Tibial nerve (tissue), 4 donors: ENCODE data around the gene ATP12A. TPM values are rescaled to one million over a fixed set of nuclear protein-coding genes. Genes with fewer than 3 reads are reported as not detected.

ENCODE experiments used
- DNase-seq, 2 donors: peaks; one replicate each; pipeline ENCODE4 v3.0.0-alpha.2; 2019; ENCODE audit warnings: low spot score in 2 of 2
- H3K27ac ChIP-seq, 4 donors: fragments of 200-600 bp; sonication (generic) in 3 of 4; one replicate each; pipeline ENCODE4 v1.5.1; 2017 to 2019; ENCODE audit warnings: mild to moderate bottlenecking in 1 of 4
- H3K27me3 ChIP-seq, 2 donors: fragments of 200-600 bp; sonication (generic) in 1 of 2; one replicate each; pipeline versions ENCODE4 v1.5.1 to v1.6.0; 2017 to 2019
- H3K36me3 ChIP-seq, 3 donors: fragments of 200-600 bp; sonication (generic); one replicate each; pipeline ENCODE4 v1.5.1; 2018 to 2019
- H3K4me1 ChIP-seq, 4 donors: fragments of 200-600 bp; sonication (generic) in 3 of 4; one replicate each; pipeline ENCODE4 v1.5.1; 2017 to 2019
- H3K4me3 ChIP-seq, 4 donors: fragments of 200-600 bp; sonication (generic) in 3 of 4; one replicate each; pipeline ENCODE4 v1.5.1; 2017 to 2019; ENCODE audit warnings: mild to moderate bottlenecking in 1 of 4, moderate library complexity in 1 of 4
- H3K9me3 ChIP-seq, 4 donors: fragments of 200-600 bp; sonication (generic) in 3 of 4; one replicate each; pipeline ENCODE4 v1.5.1; 2017 to 2019
- CTCF ChIP-seq, 5 experiments: fragments of 200-600 bp in 3 of 5; fragments of 450-650 bp in 2 of 5; sonication (generic) in 3 of 5; IDR thresholded peaks; one replicate each; pipeline ENCODE4 v1.5.1; 2016 to 2019; ENCODE audit warnings: antibody characterized with exemption in 5 of 5, mild to moderate bottlenecking in 3 of 5, moderate library complexity in 2 of 5
- EP300 ChIP-seq, 2 donors: sonication (generic); formaldehyde crosslinking; IDR thresholded peaks; one replicate each; pipeline ENCODE4 v1.6.1; 2017; ENCODE audit warnings: antibody characterized with exemption in 2 of 2, mild to moderate bottlenecking in 1 of 2
- POLR2A ChIP-seq, 2 donors: fragments of 450-650 bp; IDR thresholded peaks; one replicate each; pipeline ENCODE4 v1.6.1; 2017; ENCODE audit warnings: antibody characterized with exemption in 2 of 2, mild to moderate bottlenecking in 2 of 2, moderate library complexity in 2 of 2
- WGBS, 2 donors: methylation state at CpG; one replicate each; pipeline ENCODE4 v1.1.5; 2018; 5-methylcytosine and 5-hydroxymethylcytosine counted together
- total RNA-seq, 4 donors: library from RNA; depleted of rRNA; stranded (reverse); fragments of >200 nt; gene quantifications; one replicate each; pipeline ENCODE4 v1.1.0, GENCODE V29; 2016

ATP12A gene
- total RNA-seq, 4 donors from 2014 or later = not detected

DNA sequence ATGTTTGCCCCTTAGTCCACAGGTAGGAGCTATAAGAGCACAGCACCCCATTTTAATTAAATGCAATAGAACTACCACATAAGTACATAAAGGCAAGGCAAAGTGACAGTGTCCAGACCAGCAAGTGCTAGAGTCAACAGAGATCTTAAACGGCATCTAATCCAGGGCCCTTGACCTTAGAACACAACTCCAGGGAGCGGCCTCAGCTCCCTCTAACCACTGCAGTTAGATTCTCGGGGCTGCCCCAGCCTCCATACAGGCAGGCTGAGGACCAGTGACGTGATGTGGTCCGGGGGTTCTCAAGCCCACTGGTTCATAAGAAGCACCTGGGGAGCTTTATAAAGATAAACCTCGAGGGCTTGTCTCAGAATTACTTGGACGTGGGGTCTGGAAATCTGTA is 10.0 kb upstream of the ATP12A start:
- H3K4me3 ChIP-seq = no peak overlapping the region
- H3K36me3 ChIP-seq = no peaks in the 10 kb centered on the region
- no peaks in the 10 kb centered on the region for H3K27me3 ChIP-seq
- no peak for TF ChIP-seq CTCF (IDR thresholded peaks at IDR 0.05)
- TF ChIP-seq POLR2A (IDR thresholded peaks at IDR 0.05) = no peak
- TF ChIP-seq EP300 (IDR thresholded peaks at IDR 0.05) = no peak
- no peak for DNase-seq
- WGBS, 2 donors = 80 to 83% methylated on average over 7 of the region's 7 CpGs
- H3K27ac ChIP-seq = no peak overlapping the region
- peaks cover 0 to 13% (median 9%) of the 10 kb centered on the region in 4 donors for H3K4me1 ChIP-seq
- no peaks in the 10 kb centered on the region for H3K9me3 ChIP-seq

GRCh38 chr13:24670961-24671381 is 9.2 kb upstream of the ATP12A start:
- Histone ChIP-seq H3K36me3 (no peaks in the 10 kb centered on the region), H3K4me1 (peaks cover 0 to 13% (median 9%) of the 10 kb centered on the region in 4 donors), H3K27me3 (no peaks in the 10 kb centered on the region), H3K9me3 (no peaks in the 10 kb centered on the region), H3K27ac (no peak overlapping the region), H3K4me3 (peak overlapping the region in 1 of 4 donors; percentile 4)
- TF ChIP-seq CTCF (IDR thresholded peaks at IDR 0.05) = no peak
- TF ChIP-seq EP300 (IDR thresholded peaks at IDR 0.05) = no peak
- no peak for TF ChIP-seq POLR2A (IDR thresholded peaks at IDR 0.05)
- 10 to 19% methylated on average over 6 of the region's 6 CpGs for WGBS, 2 donors
- no peak for DNase-seq

- Histone ChIP-seq H3K4me3 (peak overlapping the region in 1 of 4 donors; percentile 25), H3K36me3 (no peaks in the 10 kb centered on the region), H3K27ac (peak overlapping the region in 2 of 4 donors; percentile 65 to 66), H3K4me1 (peaks cover 0 to 13% (median 9%) of the 10 kb centered on the region in 4 donors), H3K27me3 (no peaks in the 10 kb centered on the region), H3K9me3 (no peaks in the 10 kb centered on the region)
- TF ChIP-seq EP300 (IDR thresholded peaks at IDR 0.05) = no peak
- no peak for TF ChIP-seq POLR2A (IDR thresholded peaks at IDR 0.05)
- peak; percentile 28 to 51 (median 47) for TF ChIP-seq CTCF (IDR thresholded peaks at IDR 0.05)
- DNase-seq = peak in 1 of 2 donors; percentile 50
- WGBS, 2 donors = 28 to 39% methylated on average over 14 of the region's 14 CpGs
These were observed 8.7 kb upstream of the ATP12A start for GRCh38 chr13:24671386-24672113.

DNA sequence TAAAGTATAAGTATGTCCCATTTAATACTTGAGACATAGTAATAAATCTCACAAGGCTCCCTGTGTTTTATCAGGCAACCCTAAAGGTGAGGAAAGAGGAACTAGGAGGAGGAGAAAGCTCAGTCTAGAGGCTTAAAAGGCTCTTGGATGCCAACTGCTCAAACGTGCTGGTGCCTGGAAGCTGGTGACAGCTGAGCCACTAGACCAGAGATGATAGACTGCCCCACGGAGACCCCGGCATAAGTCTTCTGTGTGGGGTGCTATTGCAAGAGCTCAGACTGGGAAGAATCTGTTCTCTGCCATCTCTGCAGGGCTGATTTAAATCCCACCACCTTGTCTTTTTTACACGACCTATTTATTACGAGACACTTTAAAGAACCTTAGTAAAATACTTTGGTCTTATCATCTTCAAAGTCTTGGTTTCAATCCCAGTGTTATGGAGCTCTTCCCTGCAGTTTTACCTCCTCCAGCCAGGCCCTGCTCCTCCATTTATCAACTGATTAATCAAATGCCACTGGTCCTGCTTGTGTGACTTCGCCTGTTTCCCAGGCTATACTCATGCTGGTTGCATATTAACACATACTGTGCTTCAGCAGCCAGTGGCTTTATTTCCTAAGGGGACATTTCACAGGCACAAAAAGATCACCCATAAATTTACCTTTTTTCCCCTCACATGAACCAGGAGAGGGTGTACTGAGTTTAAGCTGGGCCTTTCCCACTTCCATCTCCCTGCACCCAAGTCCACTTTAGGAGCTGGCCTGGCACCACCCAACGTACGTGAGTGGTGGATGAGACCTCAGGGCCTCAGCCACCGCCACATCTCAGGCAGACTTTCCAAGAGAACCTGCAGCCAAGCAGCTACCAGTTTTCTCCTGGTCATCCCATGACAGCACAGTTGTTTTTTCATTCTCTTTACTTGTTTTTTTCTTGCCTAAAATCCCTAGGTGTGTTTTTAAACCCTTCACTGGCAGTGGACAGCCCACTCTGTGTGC is 7.8 kb upstream of the ATP12A start:
- no peak for DNase-seq
- H3K36me3 ChIP-seq = no peaks in the 10 kb centered on the region
- TF ChIP-seq EP300 (IDR thresholded peaks at IDR 0.05) = no peak
- TF ChIP-seq POLR2A (IDR thresholded peaks at IDR 0.05) = no peak
- no peak for TF ChIP-seq CTCF (IDR thresholded peaks at IDR 0.05)
- 78 to 81% methylated on average over 9 of the region's 9 CpGs for WGBS, 2 donors
- peaks cover 0 to 4% of the 10 kb centered on the region in 2 donors for H3K27me3 ChIP-seq
- H3K9me3 ChIP-seq = no peaks in the 10 kb centered on the region
- no peak overlapping the region for H3K27ac ChIP-seq
- H3K4me3 ChIP-seq = no peak overlapping the region
- H3K4me1 ChIP-seq = peaks cover 0 to 13% (median 9%) of the 10 kb centered on the region in 4 donors
